ENCODE results near the gene KLK5. TPM values are rescaled to one million over a fixed set of nuclear protein-coding genes. Genes with fewer than 3 reads are reported as not detected.

KLK5 gene
- total and polyA plus RNA-seq, 2 of the 13 experiments (the other 11 are each of a cell fraction or from before 2014, with no cell fraction given), result not detected

- TF ChIP-seq HMGXB4 (CRISPR knock-in tag; IDR thresholded peaks at IDR 0.05; ENCODE audit: borderline replicate concordance in 1 of 2, low read depth in 1 of 2) (peak in 1 of 2 experiments; percentile 41; a peak in 2 of 4 replicates), ZMYM4 (CRISPR knock-in tag; IDR thresholded peaks at IDR 0.05) (no peak), MAX (IDR thresholded peaks at IDR 0.05) (no peak)
Observed at GRCh38 chr19:50922317-50922853, 30.5 kb downstream of the KLK5 start (continued).

- no peaks in the 10 kb centered on the region for H4K20me1 ChIP-seq (ENCODE audit: insufficient read depth, low read length)
- ATAC-seq (peak; percentile 38), FAIRE-seq (no peak), DNase-seq (ENCODE audit: low spot score) (no peak)
- TF ChIP-seq ZNF546 (CRISPR knock-in tag; conservative IDR thresholded peaks at IDR 0.05) (no peak), ZNF652 (CRISPR knock-in tag; IDR thresholded peaks at IDR 0.05; ENCODE audit: borderline replicate concordance, low read depth) (no peak), ZNF772 (CRISPR knock-in tag; IDR thresholded peaks at IDR 0.05) (no peak), ETS1 (CRISPR knock-in tag; IDR thresholded peaks at IDR 0.05) (no peak), HNRNPH1 (optimal IDR thresholded peaks at IDR 0.05; ENCODE audit: low read depth, low read length) (no peak), KDM1A (CRISPR knock-in tag; IDR thresholded peaks at IDR 0.05) (no peak), ZNF230 (CRISPR knock-in tag; IDR thresholded peaks at IDR 0.05) (no peak), ZNF83 (CRISPR knock-in tag; IDR thresholded peaks at IDR 0.05; ENCODE audit: borderline replicate concordance) (no peak)
- H3K27me3 ChIP-seq (ENCODE audit: control insufficient read depth in 1 of 2, insufficient read depth in 2 of 2, low read length in 2 of 2), result peaks cover 0 to 2% of the 10 kb centered on the region in 2 experiments; a peak in 2 of 5 replicates
- ChIA-PET CTCF (ENCODE audit: low intra/inter-chr PET ratio, low total read pairs) (interaction anchor here (1.1 to 1.3 kb wide), 4 partner anchors 15 to 252 kb away, joined by 3 to 5 read pairs (median 4); no protein-coding TSS in a partner anchor), POLR2A (interaction anchor here (0.6 kb wide), 1 partner anchor 118 kb away, joined by 3 read pairs; no protein-coding TSS in a partner anchor)
- no peaks in the 10 kb centered on the region for H3K36me3 ChIP-seq (replicated peaks in 1 of 2; ENCODE audit: control insufficient read depth in 1 of 2, insufficient read depth in 2 of 2, low read length in 2 of 2)
- 4% methylated on average over 12 of the region's 12 CpGs for WGBS (ENCODE audit: low lambda C conversion rate)
- H3K27ac ChIP-seq (ENCODE audit: extremely low read length, insufficient read depth, low read length), result no peak overlapping the region
- no peak overlapping the region for H3K9ac ChIP-seq (ENCODE audit: insufficient read depth, low read depth, low read length)
- H3K4me2 ChIP-seq (ENCODE audit: low read depth, low read length), result no peak overlapping the region
- H3K4me1 ChIP-seq (ENCODE audit: insufficient read depth, low read length), result no peaks in the 10 kb centered on the region
- in situ Hi-C loops (cut with HindIII; ENCODE audit: extremely low pct_ligation_motif_present, low pct_unique_long_range_greater_than_20kb) (no loop called here), intact Hi-C loops (cut with micrococcal nuclease; ENCODE audit: unreplicated experiment) (no loop called here)
- H2AFZ ChIP-seq (ENCODE audit: low read length), result no peak overlapping the region
- H3K4me3 ChIP-seq (replicated peaks in 1 of 3; ENCODE audit: insufficient read depth in 1 of 3, low read depth in 2 of 3, low read length in 3 of 3), result no peak overlapping the region
- H3K9me3 ChIP-seq (ENCODE audit: low read length), result no peaks in the 10 kb centered on the region
- no peaks in the 10 kb centered on the region for H3K79me2 ChIP-seq (ENCODE audit: insufficient read depth, low read length)
- BruUV-seq (replicated peaks), result no TSS peak
Observed at GRCh38 chr19:50921426-50922316, 31.2 kb downstream of the KLK5 start.
